ENCODE results near the gene COL6A5.
"Not testable (repeated sequence)": the region's sequence is repeated elsewhere in the genome, so short reads cannot be mapped to it uniquely, and the experiment has no call there.

The COL6A5 gene

GRCh38 chr3:130428871-130429712 is 83.6 kb downstream of the COL6A5 start:
- in situ Hi-C loops (cut with MboI; ENCODE audit: low sequenced_read_pairs, unreplicated experiment): no loop called here
- TF ChIP-seq, protein P1, sequence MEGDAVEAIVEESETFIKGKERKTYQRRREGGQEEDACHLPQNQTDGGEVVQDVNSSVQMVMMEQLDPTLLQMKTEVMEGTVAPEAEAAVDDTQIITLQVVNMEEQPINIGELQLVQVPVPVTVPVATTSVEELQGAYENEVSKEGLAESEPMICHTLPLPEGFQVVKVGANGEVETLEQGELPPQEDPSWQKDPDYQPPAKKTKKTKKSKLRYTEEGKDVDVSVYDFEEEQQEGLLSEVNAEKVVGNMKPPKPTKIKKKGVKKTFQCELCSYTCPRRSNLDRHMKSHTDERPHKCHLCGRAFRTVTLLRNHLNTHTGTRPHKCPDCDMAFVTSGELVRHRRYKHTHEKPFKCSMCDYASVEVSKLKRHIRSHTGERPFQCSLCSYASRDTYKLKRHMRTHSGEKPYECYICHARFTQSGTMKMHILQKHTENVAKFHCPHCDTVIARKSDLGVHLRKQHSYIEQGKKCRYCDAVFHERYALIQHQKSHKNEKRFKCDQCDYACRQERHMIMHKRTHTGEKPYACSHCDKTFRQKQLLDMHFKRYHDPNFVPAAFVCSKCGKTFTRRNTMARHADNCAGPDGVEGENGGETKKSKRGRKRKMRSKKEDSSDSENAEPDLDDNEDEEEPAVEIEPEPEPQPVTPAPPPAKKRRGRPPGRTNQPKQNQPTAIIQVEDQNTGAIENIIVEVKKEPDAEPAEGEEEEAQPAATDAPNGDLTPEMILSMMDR (IDR thresholded peaks at IDR 0.05; ENCODE audit: borderline replicate concordance, control extremely low read depth, extremely low read depth, insufficient read depth, missing control alignments): no peak
- no peak for DNase-seq (ENCODE audit: low spot score)

DNA sequence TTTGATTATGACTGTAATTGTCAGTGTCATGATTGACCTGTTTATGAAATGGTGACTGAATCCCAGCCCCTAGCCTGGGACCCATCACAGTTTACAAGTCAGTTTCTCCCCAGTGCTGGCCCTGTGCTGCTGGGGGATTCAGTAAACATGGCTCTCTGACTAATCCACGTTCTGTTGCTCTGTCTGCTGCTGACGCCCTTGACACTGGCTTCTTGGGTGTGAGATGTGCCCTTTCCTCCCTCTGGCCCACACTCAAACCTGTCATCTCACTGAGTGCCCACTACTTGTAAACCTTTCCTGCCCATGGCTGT is 84.2 kb downstream of the COL6A5 start:
- TF ChIP-seq, protein P1 (IDR thresholded peaks at IDR 0.05; ENCODE audit: borderline replicate concordance, control extremely low read depth, extremely low read depth, insufficient read depth, missing control alignments): no peak
- in situ Hi-C loops (cut with MboI; ENCODE audit: low sequenced_read_pairs, unreplicated experiment): no loop called here
- DNase-seq (ENCODE audit: low spot score): no peak

DNA sequence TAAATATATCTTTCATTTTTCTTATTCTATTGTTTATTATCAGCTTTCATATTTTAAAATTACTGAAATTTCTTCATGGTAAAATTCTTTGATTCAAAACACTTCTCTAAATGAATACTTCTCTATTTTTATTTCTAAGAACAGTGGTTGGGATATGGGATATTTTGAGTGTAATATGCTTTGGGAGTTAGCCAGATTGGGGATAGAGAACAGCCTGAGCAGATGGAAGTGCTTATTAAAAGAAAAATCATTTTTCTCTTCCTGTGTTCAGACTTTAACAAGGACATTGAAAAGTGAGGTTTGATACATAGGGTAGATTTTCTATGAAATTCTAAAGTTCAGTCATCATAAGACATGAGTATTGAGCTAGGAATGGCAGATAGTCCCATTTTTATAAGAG is 84.8 kb downstream of the COL6A5 start:
- in situ Hi-C loops (cut with MboI; ENCODE audit: low sequenced_read_pairs, unreplicated experiment): no loop called here
- TF ChIP-seq, protein P1 (IDR thresholded peaks at IDR 0.05; ENCODE audit: borderline replicate concordance, control extremely low read depth, extremely low read depth, insufficient read depth, missing control alignments): no peak

DNA sequence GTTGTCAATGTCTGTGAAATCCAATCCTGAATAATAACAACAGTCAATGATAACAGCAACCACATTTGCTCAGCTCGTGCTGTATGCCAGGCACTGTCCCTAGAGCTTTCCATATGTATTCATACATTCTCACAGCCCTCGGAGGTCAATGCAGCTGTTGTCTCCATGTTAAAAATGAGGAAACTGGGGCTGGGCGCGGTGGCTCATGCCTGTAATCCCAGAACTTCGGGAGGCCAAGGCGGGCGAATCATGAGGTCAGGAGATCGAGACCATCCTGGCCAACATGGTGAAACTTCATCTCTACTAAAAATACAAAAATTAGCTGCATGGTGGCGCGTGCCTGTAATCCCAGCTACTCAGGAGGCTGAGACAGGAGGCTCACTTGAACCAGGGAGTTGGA is 86.6 kb downstream of the COL6A5 start:
- in situ Hi-C loops (cut with MboI; ENCODE audit: low sequenced_read_pairs, unreplicated experiment): not testable (repeated sequence)

More for the DNA sequence above, 84.8 kb downstream of the COL6A5 start:
- no peak for DNase-seq (ENCODE audit: low spot score)

DNA sequence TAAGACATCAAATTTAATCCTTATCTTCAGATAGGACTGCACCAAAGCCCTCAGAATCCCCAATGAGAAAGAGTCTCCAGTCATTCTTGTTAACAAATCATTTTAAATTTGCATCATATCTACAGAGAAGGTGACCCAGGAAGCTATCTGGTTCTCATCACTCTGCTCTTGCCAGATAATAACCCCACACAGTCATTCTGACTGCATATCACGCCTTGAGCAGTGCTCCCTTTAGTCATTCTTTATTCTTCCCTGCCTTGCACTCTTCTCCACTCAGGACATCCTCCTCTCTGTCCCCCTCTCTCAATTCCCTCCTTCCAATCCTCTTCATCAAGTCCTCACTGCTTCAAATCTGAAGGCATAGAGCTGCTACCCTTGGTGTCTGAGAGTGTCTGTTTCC is 87.8 kb downstream of the COL6A5 start:
- in situ Hi-C loops (cut with MboI; ENCODE audit: low sequenced_read_pairs, unreplicated experiment): no loop called here
- TF ChIP-seq, protein P1 (IDR thresholded peaks at IDR 0.05; ENCODE audit: borderline replicate concordance, control extremely low read depth, extremely low read depth, insufficient read depth, missing control alignments): no peak
- DNase-seq (ENCODE audit: low spot score): no peak

More for the DNA sequence above, 86.6 kb downstream of the COL6A5 start:
- not testable (repeated sequence) for DNase-seq (ENCODE audit: low spot score)

GRCh38 chr3:130442284-130442683 is 96.8 kb downstream of the COL6A5 start:
- in situ Hi-C loops (cut with MboI; ENCODE audit: low sequenced_read_pairs, unreplicated experiment): no loop called here
- DNase-seq (ENCODE audit: low spot score): no peak
- TF ChIP-seq, protein P1 (IDR thresholded peaks at IDR 0.05; ENCODE audit: borderline replicate concordance, control extremely low read depth, extremely low read depth, insufficient read depth, missing control alignments): no peak

- in situ Hi-C loops (cut with MboI; ENCODE audit: low sequenced_read_pairs, unreplicated experiment); DNase-seq (ENCODE audit: low spot score): not testable (repeated sequence)
These were observed 101.4 kb downstream of the COL6A5 start for GRCh38 chr3:130446840-130447239.

DNA sequence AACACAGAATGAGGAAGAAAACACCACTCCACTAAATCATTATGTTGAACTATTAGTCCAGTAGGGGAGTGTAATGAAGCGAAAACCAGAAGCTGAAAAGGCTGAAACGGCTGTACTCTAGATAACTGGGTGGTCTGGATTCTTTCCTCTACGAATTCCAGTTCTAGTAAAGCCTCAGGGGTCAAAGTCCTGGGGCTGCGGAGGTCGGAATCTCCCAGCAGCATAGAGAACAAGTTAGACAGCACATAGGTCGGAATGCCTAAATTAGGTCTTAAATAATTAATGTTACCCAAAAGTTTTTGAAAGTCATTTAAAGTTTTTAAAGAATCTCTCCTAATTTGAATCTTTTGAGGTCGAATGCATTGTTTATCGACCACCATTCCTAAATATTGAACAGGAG is 102.7 kb downstream of the COL6A5 start:
- DNase-seq (ENCODE audit: low spot score); in situ Hi-C loops (cut with MboI; ENCODE audit: low sequenced_read_pairs, unreplicated experiment): not testable (repeated sequence)

Data from GM13976 (cell line).